ENCODE measurements around the gene ZFAND2A. TPM values are rescaled to one million over a fixed set of nuclear protein-coding genes. Genes with fewer than 3 reads are reported as not detected.

ZFAND2A gene
- total RNA-seq, 4 donors from 2014 or later = 23.9 to 29.2 (median 26.7) TPM

DNA sequence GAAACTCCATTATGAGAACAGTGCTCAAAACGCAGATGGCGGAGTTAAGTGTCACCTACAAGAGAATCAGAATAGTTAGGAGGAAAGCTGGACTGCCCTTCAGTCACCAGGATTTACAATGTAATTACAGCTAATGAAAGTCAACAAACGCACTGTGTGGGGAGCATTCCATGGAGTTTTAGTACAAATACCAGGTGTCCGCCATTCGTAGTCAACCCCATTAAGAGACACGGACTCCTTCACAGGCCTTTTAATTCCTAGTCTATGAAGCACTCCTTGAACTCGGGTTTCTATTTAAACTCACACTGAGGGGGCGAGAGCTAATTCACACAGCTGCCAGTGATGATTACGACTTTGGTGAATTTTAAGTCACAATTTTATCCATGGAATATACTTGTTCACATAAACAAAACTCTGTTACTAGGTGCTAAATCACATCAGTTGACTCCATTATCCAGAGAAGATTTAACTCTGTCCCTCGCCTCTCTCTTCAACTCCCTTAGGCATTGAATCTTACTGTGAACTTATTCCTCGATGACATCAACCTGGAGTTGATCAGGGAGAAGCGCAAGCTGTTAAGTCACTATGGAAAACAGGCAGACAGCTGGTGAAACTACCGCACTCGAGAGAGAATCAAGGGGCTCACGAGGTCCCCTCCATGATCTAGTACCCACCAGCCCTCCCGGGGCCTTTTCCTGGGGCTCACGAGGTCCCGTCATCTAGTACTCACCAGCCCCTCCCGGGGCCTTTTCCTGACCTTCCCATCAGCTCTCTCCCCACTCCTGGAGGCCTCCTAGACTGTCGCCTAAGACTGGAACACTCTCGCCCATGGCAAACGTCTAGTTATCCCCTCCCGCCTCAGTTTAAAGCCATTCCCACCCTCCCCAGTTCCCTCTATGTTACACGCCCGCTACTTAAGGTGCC lies 1.5 kb downstream of the ZFAND2A start:
- no peak for TF ChIP-seq CTCF (IDR thresholded peaks at IDR 0.05; ENCODE audit: low read depth)

GRCh38 chr7:1156782-1157535 lies 3.0 kb downstream of the ZFAND2A start:
- no peak for TF ChIP-seq CTCF (IDR thresholded peaks at IDR 0.05; ENCODE audit: low read depth)

DNA sequence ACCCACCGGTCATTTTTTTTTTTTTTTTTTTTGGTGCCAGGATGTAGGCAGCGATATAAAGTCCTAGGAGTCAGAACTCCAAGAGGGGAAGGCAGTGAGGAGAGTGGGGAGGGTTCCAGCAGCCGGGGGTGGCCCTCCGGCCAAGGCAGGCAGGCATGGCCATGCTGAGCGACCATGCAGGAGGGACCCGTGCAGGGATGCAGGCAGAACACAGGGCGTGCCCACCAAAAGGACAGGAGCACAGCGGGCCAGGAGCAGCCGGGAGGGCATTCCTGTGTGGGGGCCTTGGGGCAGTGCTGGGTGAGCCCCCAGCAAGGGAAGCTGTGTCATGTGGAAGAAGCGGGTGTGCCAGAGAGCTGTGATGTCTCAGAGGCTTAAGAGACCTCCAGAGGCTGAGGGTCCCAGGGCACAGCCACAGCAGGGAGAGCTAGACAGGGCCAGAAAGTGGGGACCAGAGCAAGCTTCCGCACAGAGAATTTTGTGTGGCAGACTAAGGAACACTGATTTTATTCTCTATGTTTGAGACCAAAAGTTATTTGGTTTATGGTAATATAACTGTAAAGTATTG lies 5.7 kb downstream of the ZFAND2A start:
- TF ChIP-seq CTCF (IDR thresholded peaks at IDR 0.05; ENCODE audit: low read depth) = no peak

GRCh38 chr7:1152492-1152891 lies 7.5 kb downstream of the ZFAND2A start:
- TF ChIP-seq CTCF (IDR thresholded peaks at IDR 0.05; ENCODE audit: low read depth) = no peak

DNA sequence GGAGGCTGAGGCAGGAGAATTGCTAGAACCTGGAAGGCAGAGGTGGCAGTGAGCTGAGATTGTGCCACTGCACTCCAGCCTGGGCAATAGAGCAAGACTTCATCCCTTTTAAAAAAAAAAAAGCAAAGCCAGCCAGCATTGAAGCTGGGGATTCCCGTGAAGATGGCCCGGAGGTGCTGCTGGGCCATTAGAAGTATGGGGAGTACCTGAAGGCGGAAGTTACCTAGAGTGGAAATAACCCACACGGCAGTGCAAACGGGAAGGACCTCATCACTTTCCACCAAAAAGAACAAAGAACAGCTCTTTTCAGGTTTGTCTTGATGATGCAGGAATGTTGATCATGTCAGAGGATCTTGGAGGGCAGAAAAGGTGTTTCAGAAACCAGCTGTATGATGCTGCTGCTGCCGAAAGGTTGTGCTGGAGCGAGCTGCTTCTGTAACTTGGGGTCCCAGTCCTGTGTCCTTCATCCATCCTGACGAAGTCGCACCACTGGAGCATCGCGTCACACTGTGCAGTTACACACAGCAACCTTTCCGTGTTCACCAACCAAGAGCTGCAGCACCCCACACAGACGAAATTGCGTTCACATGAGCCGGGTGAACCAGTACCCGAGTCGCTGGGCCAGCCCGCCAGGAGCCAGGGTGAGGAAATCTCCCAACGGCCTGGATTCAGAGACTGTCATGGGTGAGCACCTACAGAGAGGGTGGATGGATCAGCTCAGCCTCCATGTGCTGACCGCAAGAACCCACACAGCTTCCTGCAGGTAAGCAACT lies 8.2 kb downstream of the ZFAND2A start:
- no peak for TF ChIP-seq CTCF (IDR thresholded peaks at IDR 0.05; ENCODE audit: low read depth)

DNA sequence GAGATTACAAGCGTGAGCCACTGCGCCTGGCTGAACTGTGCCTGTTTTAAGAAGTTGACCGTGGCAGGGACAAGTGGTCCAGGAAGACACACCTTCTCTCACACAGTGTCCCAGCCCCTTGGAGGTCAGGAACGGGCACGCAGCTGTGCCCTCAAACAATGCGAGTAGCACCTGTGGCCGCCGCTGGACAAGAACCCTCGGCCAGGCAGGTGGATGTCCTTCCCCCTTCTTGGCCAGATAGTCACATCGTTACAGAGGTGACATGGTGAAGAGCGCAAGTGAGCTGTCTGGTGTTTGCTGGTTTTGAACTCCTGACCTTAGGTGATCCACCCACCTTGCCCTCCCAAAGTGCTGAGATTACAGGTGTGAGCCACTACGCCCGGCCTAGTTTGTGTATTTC lies 8.8 kb downstream of the ZFAND2A start:
- TF ChIP-seq CTCF (IDR thresholded peaks at IDR 0.05; ENCODE audit: low read depth) = no peak
